HepG2 (cell line): ENCODE results near the gene CRKL.

Source experiments
- POLR2AphosphoS2 ChIP-seq: IDR thresholded peaks from 2 replicates; pipeline ENCODE4 v1.6.1; 2011; ENCODE audit warnings: low read depth, low read length, improper control_type of control experiment
- SIX1 ChIP-seq: sonication (generic); formaldehyde crosslinking; IDR thresholded peaks from 2 replicates; pipeline ENCODE4 v1.4.0; 2020; ENCODE audit warnings: missing genetic modification reagents, borderline replicate concordance

DNA sequence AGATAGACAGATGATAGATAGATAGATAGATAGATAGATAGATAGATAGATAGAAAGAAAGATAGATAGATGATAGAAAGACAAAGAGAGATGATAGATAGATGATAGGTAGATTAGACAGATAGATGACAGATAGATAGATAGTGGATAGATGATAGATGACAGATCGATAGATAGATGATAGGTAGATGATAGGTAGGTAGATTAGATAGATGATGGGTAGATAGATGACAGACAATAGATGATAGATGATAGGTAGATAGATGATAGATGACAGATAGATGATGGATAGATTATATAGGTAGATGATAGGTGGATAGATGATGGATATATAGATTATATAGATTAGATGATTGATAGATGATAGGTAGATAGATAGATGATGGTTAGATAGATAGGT, 69.2 kb downstream of the CRKL start:
- no peak for TF ChIP-seq POLR2AphosphoS2
- TF ChIP-seq SIX1 (CRISPR knock-in tag) = no peak
